H9 (cell line): ENCODE data around the gene SEBOX. TPM values are rescaled to one million over a fixed set of nuclear protein-coding genes. Genes with fewer than 3 reads are reported as not detected.

Source experiments
- DNase-seq: peaks from one replicate; pipeline ENCODE4 v3.0.0-alpha.2; 2017
- H2AFZ ChIP-seq: one replicate; pipeline ENCODE4 v1.6.1; 2013; ENCODE audit warnings: mild to moderate bottlenecking, low read length, control low read depth, moderate library complexity
- H2AK5ac ChIP-seq: 2 replicates; pipeline ENCODE4 v1.6.1; 2013; ENCODE audit warnings: low read length, control low read depth, mixed read lengths; ENCODE audit not compliant: insufficient read length
- H2BK120ac ChIP-seq: one replicate; pipeline ENCODE4 v1.6.1; 2013; ENCODE audit warnings: low read depth, mild to moderate bottlenecking, low read length, control low read depth, inconsistent platforms; ENCODE audit not compliant: poor library complexity, severe bottlenecking
- H2BK12ac ChIP-seq: 2 replicates; pipeline ENCODE4 v1.6.1; 2013; ENCODE audit warnings: low read length, control low read depth, mixed read lengths, low read depth; ENCODE audit not compliant: insufficient read length
- H2BK15ac ChIP-seq: 2 replicates; pipeline ENCODE4 v1.6.1; 2013; ENCODE audit warnings: low read depth, low read length, control low read depth
- H2BK20ac ChIP-seq: one replicate; pipeline ENCODE4 v1.6.1; 2013; ENCODE audit warnings: low read depth, mild to moderate bottlenecking, low read length, control low read depth, inconsistent platforms; ENCODE audit not compliant: poor library complexity, severe bottlenecking
- H2BK5ac ChIP-seq: 2 replicates; pipeline ENCODE4 v1.6.1; 2013; ENCODE audit warnings: low read length, control low read depth, mixed read lengths; ENCODE audit not compliant: insufficient read length
- H3K14ac ChIP-seq: 2 replicates; pipeline ENCODE4 v1.6.1; 2013; ENCODE audit warnings: low read length, control low read depth; ENCODE audit not compliant: insufficient read depth
- H3K18ac ChIP-seq: 2 replicates; pipeline ENCODE4 v1.6.1; 2013; ENCODE audit warnings: low read depth, mild to moderate bottlenecking, mixed read lengths, low read length, control low read depth; ENCODE audit not compliant: insufficient read length
- H3K23ac ChIP-seq: 2 replicates; pipeline ENCODE4 v1.6.1; 2013; ENCODE audit warnings: low read length, control low read depth, mixed read lengths, low read depth; ENCODE audit not compliant: insufficient read length
- H3K23me2 ChIP-seq: 2 replicates; pipeline ENCODE4 v1.6.1; 2013; ENCODE audit warnings: low read depth, mild to moderate bottlenecking, mixed read lengths, low read length, control low read depth; ENCODE audit not compliant: insufficient read length, poor library complexity, severe bottlenecking
- H3K27ac ChIP-seq: 2 replicates; pipeline ENCODE4 v1.5.1; 2013; ENCODE audit warnings: low read length, control low read depth, mixed read lengths, low read depth; ENCODE audit not compliant: insufficient read length
- H3K27me3 ChIP-seq: 2 replicates; pipeline ENCODE4 v1.6.1; 2013; ENCODE audit warnings: low read length, control low read depth, inconsistent platforms; ENCODE audit not compliant: insufficient read depth
- H3K4ac ChIP-seq: 2 replicates; pipeline ENCODE4 v1.6.1; 2013; ENCODE audit warnings: low read depth, mild to moderate bottlenecking, control low read depth, inconsistent platforms, low read length, moderate library complexity
- H3K4me1 ChIP-seq: 2 replicates; pipeline ENCODE4 v1.6.1; 2013; ENCODE audit warnings: low read length, control low read depth, inconsistent platforms; ENCODE audit not compliant: insufficient read depth
- H3K4me2 ChIP-seq: 2 replicates; pipeline ENCODE4 v1.6.1; 2013; ENCODE audit warnings: low read length, control low read depth, mixed read lengths; ENCODE audit not compliant: insufficient read length, insufficient read depth
- H3K56ac ChIP-seq: 2 replicates; pipeline ENCODE4 v1.6.1; 2013; ENCODE audit warnings: low read depth, mild to moderate bottlenecking, mixed read lengths, low read length, control low read depth; ENCODE audit not compliant: insufficient read length
- H3K79me1 ChIP-seq: 2 replicates; pipeline ENCODE4 v1.6.1; 2013; ENCODE audit warnings: low read depth, mild to moderate bottlenecking, moderate library complexity, low read length, control low read depth, inconsistent platforms; ENCODE audit not compliant: insufficient read depth, poor library complexity, severe bottlenecking
- H3K79me2 ChIP-seq: 2 replicates; pipeline ENCODE4 v1.6.1; 2013; ENCODE audit warnings: low read length, control low read depth, inconsistent platforms; ENCODE audit not compliant: insufficient read depth
- H3K9ac ChIP-seq: 2 replicates; pipeline ENCODE4 v1.6.1; 2013; ENCODE audit warnings: low read length, control low read depth, mixed read lengths; ENCODE audit not compliant: insufficient read length; ENCODE audit errors: extremely low read depth
- H3K9me3 ChIP-seq: one replicate; pipeline ENCODE4 v1.6.1; 2013; ENCODE audit warnings: low read depth, low read length, inconsistent platforms; ENCODE audit not compliant: control insufficient read depth
- H3T11ph ChIP-seq: one replicate; pipeline ENCODE4 v1.6.1; 2013; ENCODE audit warnings: mild to moderate bottlenecking, low read length, control low read depth, inconsistent platforms
- H4K20me1 ChIP-seq: one replicate; pipeline ENCODE4 v1.6.1; 2013; ENCODE audit not compliant: control insufficient read depth, insufficient read length, insufficient read depth
- H4K5ac ChIP-seq: 2 replicates; pipeline ENCODE4 v1.6.1; 2013; ENCODE audit warnings: low read depth, mild to moderate bottlenecking, mixed read lengths, low read length, control low read depth; ENCODE audit not compliant: insufficient read length
- H4K8ac ChIP-seq: replicated peaks from 2 replicates; pipeline ENCODE4 v1.6.1; 2013; ENCODE audit warnings: low read length, control low read depth, mixed read lengths, low read depth; ENCODE audit not compliant: insufficient read length
- H4K91ac ChIP-seq: 2 replicates; pipeline ENCODE4 v1.6.1; 2013; ENCODE audit warnings: low read depth, mild to moderate bottlenecking, moderate library complexity, mixed read lengths, low read length, control low read depth; ENCODE audit not compliant: insufficient read length
- H3K27ac Mint-ChIP-seq, 3 experiments: 2 replicates in 2 of 3; 3 replicates in 1 of 3; pipeline ENCODE4 v1.8.0; 2020 to 2021; ENCODE audit warnings: mixed read lengths in 3 of 3, mild to moderate bottlenecking in 1 of 3, moderate library complexity in 1 of 3
- H3K27me3 Mint-ChIP-seq: 2 replicates; pipeline ENCODE4 v1.8.0; 2021; ENCODE audit warnings: low read depth, mild to moderate bottlenecking, moderate library complexity, mixed read lengths
- H3K36me3 Mint-ChIP-seq, 3 experiments: 2 replicates in 2 of 3; 3 replicates in 1 of 3; pipeline ENCODE4 v1.8.0; 2020 to 2021; ENCODE audit warnings: low read depth in 3 of 3, mixed read lengths in 3 of 3; ENCODE audit not compliant: insufficient read depth in 1 of 3
- H3K4me1 Mint-ChIP-seq, 2 experiments: 2 replicates each; pipeline ENCODE4 v1.8.0; 2020; ENCODE audit warnings: mixed read lengths in 2 of 2
- H3K4me3 Mint-ChIP-seq, 2 experiments: 2 replicates in 1 of 2; 3 replicates in 1 of 2; pipeline ENCODE4 v1.8.0; 2020 to 2021; ENCODE audit warnings: mild to moderate bottlenecking in 2 of 2, mixed read lengths in 2 of 2, moderate library complexity in 1 of 2
- H3K9me3 Mint-ChIP-seq, 2 experiments: 2 replicates in 1 of 2; 3 replicates in 1 of 2; pipeline ENCODE4 v1.8.0; 2020; ENCODE audit warnings: mild to moderate bottlenecking in 2 of 2, mixed read lengths in 2 of 2, moderate library complexity in 1 of 2
- CTCF ChIP-seq: fragments of 200-600 bp; sonication (generic); conservative IDR thresholded peaks from 3 replicates; pipeline ENCODE4 v1.8.0; 2021; ENCODE audit warnings: antibody characterized with exemption, mild to moderate bottlenecking
- WGBS: extraction: QIAGEN DNeasy Blood & Tissue Kit; methylation state at CpG from one replicate; pipeline ENCODE4 v1.1.7; 2013; ENCODE audit warnings: missing lambda C conversion rate, low lambda C conversion rate, mixed read lengths; ENCODE audit not compliant: insufficient read length; ENCODE audit errors: extremely low coverage; 5-methylcytosine and 5-hydroxymethylcytosine counted together
- total RNA-seq: library from RNA; stranded (reverse); gene quantifications from 2 replicates; pipeline ENCODE4 v1.2.1, GENCODE V29; 2021

SEBOX gene
- total RNA-seq, 1 experiment from 2014 or later: not detected

- Histone ChIP-seq H2BK12ac (no peak overlapping the region), H2BK15ac (no peak overlapping the region), H3K27ac (no peak overlapping the region), H3K23me2 (peaks cover under 1% of the 10 kb centered on the region), H3K27me3 (peaks cover 3% of the 10 kb centered on the region; the same call in 1 of the 2 replicates), H2BK20ac (no peak overlapping the region), H3K56ac (no peak overlapping the region), H3K79me2 (no peaks in the 10 kb centered on the region), H3K4me2 (no peak overlapping the region), H2BK120ac (no peak overlapping the region), H3K4me1 (no peaks in the 10 kb centered on the region), H4K5ac (no peak overlapping the region), H4K20me1 (no peaks in the 10 kb centered on the region), H2AK5ac (no peak overlapping the region), H2BK5ac (no peak overlapping the region), H3K14ac (no peak overlapping the region), H3T11ph (no peak overlapping the region), H3K4ac (no peak overlapping the region), H4K91ac (no peak overlapping the region), H2AFZ (no peak overlapping the region), H3K79me1 (no peaks in the 10 kb centered on the region), H3K23ac (no peak overlapping the region), H4K8ac (no peak overlapping the region), H3K9ac (no peak overlapping the region), H3K9me3 (no peaks in the 10 kb centered on the region), H3K18ac (no peak overlapping the region)
- Mint-ChIP-seq H3K4me3 (no peak overlapping the region), H3K27ac (no peak overlapping the region), H3K27me3 (peaks cover 34% of the 10 kb centered on the region), H3K9me3 (no peaks in the 10 kb centered on the region), H3K4me1 (peaks cover 4 to 5% of the 10 kb centered on the region in 2 experiments; a peak in 2 of 4 replicates), H3K36me3 (peaks cover 0 to 3% (median 0%) of the 10 kb centered on the region in 3 experiments; a peak in 2 of 7 replicates)
- no peak for DNase-seq
- no peak for TF ChIP-seq CTCF
- WGBS: no CpG with 5 or more reads among the region's 1 CpG
These were observed 25.1 kb upstream of the SEBOX start for GRCh38 chr17:28390141-28390540.
